CD4-positive, alpha-beta T cell treated with Interleukin-4 for 1 hour (primary cell): ENCODE results near the gene MAP3K5.
A peak's percentile ranks its signal among the peaks of the same experiment; 100 is the strongest.
"Not testable (repeated sequence)": the region's sequence is repeated elsewhere in the genome, so short reads cannot be mapped to it uniquely, and the experiment has no call there.

Experiments
- DNase-seq, 2 donors: peaks; one replicate each; pipeline ENCODE4 v3.0.0-alpha.2; 2020 to 2022

MAP3K5 gene

DNA sequence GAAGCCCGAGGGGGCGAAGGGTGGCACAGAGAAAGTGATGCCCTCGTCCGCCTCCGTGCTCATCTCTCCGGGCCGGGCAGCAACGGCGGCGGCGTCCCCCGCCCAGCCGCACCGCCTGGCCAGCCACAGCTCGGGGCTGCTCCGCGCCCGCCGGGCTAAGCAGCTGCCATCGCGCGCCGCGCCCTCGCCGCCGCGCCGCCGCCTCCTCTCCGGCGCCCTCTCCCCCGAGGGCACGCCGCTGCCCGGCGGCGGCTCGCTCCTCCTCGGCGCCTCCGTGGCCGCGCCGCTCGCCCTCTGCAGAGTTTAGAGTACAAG lies 225 bp downstream of the MAP3K5 start:
- DNase-seq = peak in 1 of 2 donors; percentile 31

DNA sequence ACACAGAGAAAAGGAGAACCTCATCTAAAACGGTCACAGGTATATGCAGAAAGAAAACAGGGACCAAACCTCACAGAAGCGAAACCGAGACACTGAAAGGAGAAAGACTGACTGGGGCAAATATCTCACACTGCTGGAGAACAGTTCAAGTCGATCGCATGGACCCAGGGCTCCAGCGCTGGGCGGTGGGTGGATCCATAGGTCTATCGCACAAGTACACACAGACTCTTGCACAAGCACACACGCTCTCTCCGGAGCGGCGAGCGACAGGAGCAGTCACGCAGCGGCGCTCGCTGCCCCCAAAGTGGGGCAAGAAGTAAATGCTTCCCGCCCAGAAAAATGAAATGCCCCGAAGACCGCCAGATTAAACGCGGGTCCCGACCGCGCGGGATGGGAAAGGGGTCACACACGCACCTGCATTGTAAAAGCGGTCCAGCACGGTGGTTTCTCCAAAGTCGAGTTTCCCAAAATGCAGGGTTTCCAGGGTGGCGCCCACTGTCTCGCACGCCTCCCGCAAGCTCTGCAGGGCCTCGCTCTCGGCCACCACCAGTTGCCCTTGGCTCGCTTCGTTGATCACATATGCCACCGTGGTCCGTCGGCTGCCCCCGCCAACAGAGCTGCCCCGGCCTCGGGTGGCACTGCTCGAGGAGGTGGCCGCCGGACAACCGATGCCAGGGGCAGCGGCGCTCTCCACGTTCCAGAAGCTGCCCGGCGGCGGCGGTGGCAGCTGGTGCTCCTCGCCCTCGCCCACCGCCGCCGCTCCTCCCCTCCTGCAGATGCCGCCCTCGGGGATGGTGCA lies 782 bp downstream of the MAP3K5 start:
- DNase-seq = peak; percentile 55 to 57

DNA sequence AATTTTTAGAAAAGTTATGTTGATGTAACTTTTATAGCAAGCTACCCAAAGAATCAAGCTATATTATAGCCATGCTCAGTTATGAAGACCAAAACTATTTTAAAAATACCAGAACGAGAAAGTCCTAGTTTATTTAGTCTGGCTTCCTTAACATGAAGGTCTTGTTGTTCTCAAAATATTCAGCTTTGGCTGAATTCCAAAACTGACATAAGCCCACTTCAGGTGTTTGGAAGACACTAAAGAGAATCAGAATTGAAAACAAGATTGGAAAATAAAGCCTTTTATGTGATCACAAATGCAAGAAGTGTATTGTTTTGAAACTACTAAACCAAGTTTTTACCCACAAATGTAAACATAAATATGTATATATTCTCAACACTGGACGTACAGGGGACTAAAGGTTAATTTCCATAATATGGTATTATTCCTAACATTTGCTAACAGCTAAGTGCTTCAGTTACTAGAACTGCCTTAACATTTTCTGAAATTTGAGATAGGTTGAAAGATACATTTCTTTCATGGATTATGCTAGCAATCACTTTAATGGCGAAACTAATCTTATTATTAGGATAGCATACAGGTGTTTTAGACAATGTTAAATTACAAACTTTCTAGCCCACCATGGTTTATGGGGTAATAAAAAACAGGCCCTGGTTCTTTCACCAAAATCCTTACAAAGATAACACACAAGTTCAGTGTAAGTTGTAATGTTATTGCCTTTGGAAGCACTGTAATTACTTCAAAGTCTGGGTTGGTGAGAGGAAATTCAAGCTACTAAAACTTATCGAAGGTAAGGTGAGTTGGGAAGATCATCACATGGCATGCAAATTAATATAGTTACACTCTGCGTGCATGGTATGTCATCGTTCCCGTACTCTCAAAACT lies 1.6 kb downstream of the MAP3K5 start:
- no peak for DNase-seq

DNA sequence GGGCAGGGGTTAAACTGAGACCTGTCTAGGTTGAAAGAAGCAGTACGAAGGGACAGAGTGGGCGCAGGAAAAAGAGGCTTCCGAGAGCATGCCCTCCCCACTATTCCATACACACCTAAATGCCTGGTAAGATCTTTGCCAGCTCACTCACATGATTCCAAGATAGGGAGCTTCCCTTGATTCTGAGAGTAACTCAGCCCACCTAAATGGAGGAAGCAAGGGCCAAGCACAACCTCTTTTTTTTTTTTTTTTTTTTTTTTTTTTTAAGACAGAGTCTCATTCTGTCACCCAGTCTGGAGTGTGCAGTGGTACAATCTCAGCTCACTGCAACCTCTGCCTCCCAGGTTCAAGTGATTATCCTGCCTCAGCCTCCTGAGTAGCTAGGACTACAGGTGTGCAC lies 2.8 kb downstream of the MAP3K5 start:
- not testable (repeated sequence) for DNase-seq

DNA sequence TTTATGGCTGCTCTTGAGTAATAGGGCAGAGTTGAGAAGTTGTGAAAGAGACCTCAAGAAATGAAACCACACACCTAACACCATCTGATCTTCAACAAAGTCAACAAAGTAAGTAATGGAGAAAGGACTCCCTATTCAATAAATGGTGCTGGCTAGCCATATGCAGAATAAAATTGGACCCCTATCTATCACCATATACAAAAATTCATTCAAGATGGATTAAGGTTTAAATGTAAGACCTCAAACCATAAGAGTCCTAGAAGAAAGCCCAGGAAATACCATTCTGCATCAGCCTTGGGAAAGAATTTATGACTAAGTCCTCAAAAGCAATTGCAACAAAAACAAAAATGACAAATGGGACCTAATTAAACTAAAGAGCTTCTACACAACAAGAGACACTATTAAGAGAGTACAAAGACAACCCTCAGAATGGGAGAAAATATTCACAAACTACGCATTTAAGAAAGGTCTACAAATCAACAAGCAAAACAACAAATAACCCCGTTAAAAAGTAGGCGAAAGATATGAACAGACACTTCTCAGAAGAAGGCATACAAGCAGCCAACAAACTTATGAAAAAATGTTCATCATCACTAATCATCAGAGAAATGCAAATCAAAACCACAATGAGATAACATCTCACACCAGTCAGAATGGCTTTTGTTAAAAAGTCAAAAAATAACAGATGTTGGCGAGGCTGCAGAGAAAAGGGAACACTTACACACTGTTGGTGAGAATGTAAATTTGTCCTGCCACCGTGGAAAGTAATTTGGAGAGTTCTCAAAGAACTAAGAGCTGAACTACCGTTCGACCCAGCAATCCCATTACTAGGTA lies 4.0 kb downstream of the MAP3K5 start:
- DNase-seq = peak in 1 of 2 donors; percentile 79

DNA sequence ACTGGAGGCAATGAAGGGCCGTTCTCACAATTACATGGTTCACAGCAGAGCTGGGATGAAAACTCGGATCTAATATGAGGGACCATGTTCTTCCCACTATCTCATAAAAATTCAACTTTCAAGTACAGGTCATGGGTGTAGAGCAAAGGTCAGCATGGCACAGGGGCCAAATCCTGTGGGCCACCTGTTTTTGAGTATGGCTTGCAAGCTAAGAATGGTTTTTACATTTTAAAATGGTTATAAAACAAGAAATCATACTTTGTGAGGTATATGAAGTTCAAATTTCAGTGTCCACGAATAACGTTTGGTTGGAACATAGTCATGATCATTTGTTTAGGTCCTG lies 4.6 kb downstream of the MAP3K5 start:
- no peak for DNase-seq

DNA sequence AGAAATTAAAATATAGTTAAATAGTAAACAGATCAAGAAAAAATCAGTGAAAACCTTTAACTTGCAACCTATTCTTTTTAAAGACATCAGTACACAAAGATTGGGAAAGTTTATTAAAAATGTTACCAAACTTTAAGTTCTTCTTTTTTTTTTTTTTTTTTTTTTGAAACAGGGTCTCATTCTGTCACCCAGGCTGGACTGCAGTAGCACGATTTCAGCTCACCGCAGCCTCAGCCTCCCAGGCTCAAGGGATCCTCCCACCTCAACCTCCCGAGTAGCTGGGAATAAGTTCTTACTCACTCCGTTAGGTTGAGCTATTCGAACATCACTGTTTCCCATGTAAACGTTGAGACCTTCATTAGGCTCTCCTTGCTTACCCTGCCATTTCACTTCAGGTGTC lies 5.6 kb downstream of the MAP3K5 start:
- DNase-seq = no peak

DNA sequence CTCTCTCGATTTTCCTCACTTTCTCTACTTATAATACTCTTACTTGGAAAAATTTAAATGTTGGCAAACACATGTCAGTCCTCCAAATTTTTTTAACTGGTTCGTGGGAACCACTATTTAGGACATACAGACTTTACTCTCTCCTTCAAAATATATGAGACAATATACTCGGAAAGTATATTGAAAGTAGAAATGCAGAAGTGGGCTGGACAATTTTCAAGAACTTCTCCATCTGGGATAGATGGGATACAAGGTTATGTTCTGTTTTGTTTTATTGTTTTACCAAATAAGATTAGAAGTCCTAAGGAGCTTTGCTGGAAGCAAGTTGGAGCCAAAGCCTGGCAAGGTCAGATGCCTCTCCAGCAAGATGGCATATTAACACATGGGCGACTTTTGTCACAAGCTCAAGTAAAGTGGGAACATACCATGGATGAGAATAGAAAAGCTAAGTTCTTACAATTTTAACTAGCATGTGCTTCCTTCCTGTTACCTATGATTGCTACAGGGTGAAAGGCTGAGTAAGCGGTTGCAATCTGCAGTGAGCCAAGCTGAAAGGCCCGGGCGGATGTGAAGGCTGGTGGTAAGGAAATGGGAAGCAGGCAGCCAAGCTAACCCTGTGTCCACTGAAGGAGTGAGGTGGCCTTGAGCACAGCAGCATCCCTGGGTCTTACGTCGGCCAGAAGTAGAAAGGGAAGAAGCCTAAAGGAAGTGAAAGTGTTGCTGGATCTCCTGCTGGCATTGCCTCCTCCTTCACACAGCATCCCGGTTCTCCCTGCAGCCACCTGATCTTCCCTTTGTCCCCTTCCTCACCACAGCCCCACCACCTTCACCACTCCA lies 7.1 kb downstream of the MAP3K5 start:
- peak; percentile 44 to 66 for DNase-seq

DNA sequence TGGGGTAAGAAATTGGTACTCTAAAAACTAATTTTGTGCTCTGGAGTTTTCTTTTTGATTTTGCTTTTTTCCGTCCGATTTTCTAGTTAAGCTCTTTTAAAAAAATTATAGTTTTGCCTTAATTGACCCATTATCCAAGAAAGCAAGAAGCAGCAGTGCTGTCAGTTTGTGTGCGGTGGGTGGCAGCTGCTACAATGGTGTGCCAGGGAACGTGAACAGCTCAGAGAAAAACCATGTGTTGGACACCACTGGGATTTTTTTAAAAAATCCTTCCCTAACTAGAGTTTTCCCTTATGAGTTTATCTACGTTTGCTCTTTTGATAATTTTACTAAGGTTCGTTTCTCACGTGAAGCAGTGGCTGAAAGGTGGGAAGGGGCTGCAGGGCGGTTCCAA lies 8.0 kb downstream of the MAP3K5 start:
- no peak for DNase-seq

DNA sequence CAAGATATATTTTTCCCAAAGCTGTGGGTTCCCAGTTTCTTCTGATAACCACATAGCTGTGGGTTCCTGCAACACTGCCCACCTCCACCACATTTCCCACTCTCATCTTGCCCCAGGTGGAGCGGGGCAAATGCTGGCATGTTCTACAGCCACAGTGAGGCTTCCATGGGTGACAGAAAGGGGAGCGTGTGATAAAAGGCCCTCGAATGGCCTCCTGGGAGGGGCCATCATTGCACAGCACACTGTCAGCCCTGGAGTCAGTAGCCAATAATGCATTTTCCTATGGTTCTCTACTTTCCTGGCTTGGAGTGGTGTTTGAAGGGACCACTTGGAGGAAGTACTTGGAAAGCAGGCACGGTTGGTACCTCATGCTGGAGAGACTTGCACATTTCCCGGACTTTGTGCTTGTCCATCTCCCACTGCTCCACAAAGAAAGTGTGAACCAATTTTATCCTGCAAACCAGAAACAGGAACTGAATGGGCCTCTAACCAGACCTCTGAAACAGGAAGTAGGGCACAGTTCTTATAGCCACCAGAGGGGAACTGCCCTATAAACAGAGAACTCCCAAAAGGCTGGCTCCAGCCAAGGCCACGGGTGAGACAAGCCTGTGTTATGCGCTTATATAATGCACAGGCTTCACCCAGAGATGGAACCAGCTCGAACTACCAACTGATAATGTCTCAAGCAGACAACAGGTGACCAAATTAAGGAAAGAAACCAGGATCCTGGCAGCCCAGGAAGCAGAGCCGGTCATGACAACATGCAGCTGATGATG lies 8.6 kb downstream of the MAP3K5 start:
- peak; percentile 34 to 69 for DNase-seq

DNA sequence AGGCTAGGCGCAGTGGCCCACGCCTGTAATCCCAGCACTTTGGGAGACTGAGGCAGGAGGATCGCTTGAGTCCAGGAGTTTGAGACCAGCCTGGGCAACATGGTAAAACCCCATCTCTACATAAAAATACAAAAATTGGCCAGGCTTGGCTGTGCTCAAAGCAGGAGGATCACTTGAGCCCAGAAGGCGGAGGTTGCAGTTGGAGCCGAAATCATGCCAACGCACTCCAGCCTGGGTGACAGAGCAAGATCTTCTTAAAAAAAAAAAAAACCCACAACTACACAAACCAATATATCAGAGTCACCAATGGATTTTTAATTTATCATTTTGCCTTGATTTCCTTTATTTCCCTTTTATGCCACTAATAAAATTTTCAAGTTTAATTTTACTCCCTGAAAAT lies 9.3 kb downstream of the MAP3K5 start:
- no peak for DNase-seq

DNA sequence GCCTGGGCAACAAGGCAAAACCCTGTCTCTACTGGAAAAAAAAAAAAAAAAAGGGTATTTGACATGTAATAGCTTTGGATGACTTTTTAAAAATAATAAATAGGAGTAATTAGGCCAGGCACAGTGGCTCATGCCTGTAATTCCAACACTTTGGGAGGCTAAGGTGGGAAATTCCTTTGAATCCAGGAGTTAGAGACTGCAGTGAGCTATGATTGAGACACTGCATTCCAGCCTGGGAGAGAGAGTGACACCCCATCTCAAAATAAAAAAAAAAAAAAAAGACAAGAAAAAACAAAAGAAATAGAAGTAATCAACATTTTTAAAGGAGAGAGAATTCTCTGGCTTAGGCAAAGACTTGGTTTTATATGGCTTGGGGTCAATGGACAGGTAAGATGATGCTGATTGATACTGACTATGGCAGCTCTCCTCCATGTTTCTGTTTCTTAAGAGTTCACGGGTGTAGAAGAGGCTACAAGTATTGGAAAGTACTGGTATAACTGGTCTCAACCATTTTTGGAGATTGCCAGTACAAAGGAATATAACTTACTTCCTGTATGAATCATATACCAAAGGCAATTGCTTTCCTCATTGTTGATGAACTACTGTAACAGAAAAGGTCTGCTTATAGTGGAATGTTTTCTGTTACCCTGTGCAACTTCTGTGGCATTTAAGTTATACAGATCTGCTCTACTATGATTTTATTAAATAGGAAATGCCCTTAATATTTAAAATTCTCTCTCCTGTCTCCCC lies 10.1 kb downstream of the MAP3K5 start:
- DNase-seq = peak in 1 of 2 donors; percentile 28

DNA sequence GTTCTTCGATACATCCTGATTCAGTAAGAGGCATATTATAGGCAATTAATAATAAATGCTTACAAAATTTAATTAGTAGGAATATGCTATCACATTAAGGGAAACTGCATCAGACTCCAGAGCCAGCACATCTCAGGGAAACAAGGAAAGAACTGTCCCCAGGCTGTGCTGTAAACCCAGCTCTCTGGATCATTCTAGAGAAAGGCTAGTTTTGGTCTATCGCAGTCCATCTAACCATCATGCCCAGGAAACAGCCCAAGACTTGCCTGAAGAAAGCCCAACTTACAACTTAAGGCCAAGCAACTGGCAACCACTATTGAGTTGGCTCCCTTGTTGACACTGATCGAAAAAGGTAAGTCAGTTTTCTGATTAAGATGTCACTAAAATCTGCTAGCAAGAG lies 11.3 kb downstream of the MAP3K5 start:
- DNase-seq = no peak

DNA sequence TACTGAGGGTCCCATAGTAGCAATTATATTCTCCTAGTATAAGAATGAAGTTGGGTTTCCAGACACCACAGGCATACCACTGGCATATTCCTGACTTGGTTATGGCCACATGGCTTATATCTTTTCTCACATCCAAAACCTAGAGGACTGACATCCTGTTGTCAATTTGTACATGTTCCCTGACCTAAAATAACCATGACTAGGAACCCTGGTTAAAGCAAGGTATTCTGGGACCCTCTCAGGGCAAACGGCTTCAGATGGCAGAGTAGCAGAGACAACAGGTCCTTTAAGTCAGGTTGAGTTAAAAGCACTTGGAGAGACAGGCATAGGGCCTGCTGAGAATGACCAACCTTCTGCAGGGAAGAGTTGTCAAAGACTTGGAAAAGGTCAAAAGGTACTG lies 12.6 kb downstream of the MAP3K5 start:
- no peak for DNase-seq

DNA sequence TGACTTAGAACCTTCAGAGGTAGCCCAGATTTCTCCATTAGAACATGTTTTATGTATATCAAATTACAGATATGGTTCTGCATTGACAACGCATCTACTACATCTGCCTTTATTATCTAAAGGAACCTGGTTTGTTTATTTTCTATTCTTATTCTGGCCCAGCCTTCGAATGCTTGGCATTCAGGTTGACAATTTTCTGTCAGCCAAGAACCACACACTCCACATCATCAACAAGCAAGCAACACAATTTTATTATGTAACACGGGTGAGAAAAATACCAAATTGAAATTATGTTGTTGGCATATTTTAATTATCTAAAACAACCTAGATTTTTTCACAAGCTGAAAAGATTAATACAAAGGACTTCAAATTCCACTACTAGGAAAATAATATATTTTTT lies 14.6 kb downstream of the MAP3K5 start:
- no peak for DNase-seq

DNA sequence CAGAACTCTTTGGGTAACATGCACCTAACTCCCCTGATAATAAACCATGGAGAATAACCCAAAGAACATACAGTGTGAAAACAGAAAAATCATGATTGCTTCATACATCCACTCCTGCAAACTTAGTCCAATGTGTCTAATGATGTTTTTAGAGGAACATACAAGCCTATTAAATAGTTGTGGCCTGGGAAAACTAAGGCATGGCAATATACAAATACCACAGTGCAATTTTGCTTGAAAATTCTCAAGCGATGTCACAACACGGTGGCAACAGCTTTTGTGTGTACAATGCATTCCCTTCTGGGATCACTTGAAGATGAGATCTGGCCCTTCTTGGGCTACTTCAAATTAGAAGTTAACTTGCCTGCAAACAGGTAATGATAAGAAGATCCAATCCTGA lies 16.7 kb downstream of the MAP3K5 start:
- DNase-seq = no peak

DNA sequence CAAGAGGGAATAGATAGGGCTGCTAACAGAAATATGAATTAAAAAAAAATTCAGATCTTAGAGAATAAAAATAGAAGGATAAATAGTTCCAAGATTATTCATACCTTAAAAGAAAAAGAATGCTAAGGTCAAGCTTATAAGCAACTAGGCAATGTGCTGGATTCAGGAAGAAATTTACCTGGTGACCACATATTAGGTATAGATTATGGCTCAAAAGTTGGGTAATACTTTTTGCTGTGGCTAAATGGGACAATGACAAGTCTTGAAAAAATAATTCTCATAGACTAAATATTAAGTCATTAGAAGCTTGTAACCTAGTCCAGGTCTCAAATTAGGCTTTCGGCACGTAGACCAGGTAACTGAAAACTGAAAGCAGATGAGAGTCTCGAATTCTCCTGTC lies 17.2 kb downstream of the MAP3K5 start:
- DNase-seq = no peak

DNA sequence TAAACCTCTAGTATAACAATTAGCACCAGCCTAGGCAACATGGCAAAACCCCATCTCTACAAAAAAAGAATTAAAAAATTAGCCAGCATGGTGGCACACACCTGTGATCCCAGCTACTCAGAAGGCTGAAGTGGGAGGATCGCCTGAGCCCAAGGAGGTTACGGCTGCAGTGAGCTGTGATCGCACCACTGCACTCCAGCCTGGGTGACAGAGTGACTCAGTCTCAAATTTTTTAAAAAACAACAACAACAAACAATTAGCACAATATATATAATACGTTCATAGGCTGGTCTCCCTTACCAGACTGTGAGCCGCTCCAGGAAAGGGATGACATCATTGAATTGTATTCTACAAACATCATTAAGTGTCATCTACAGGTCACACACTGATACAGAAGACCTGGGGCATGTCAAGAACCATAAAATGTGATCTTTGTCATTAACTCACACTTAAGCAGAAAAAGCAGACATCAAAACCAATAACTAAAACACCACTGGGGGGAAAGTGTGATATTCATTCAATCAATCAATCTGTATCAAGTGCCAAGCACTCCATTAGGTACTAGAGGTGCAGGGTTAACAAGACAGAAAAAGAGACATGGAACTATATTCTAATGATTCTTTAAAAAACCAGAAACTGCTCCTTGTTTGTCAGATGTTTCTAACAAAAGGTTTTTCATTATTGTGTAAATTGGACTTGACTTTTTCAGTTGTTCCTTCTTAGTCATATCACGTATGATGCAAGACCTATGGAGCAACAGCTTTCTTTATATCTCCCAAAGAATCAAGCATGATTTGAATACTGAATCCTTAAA lies 17.8 kb downstream of the MAP3K5 start:
- DNase-seq = no peak

DNA sequence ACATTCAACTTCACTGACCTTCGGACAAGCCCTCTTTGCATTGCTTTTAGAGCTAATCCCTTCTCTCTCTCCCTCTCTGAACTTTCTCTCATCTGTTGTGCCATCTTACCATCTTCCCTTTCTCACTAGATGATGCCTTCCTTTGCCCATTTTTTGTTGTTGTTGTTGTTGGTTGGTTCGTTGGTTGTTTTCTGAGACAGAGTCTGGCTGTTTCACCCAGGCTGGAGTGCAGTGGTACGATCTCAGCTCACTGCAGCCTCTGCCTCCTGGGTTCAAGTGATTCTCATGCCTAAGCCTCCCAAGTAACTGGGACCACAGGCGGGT lies 18.8 kb downstream of the MAP3K5 start:
- DNase-seq = no peak
